HuH-7.5 (cell line): ENCODE results near the gene CANT1.
"Not testable (repeated sequence)": the region's sequence is repeated elsewhere in the genome, so short reads cannot be mapped to it uniquely, and the experiment has no call there.

Source experiments
- DNase-seq: peaks from one replicate; pipeline ENCODE4 v3.0.0; 2011; ENCODE audit warnings: low spot score

Gene CANT1

GRCh38 chr17:79027274-79027924 lies 17.8 kb upstream of the CANT1 start:
- no peak for DNase-seq

GRCh38 chr17:79026376-79027273 lies 17.1 kb upstream of the CANT1 start:
- DNase-seq: peak; percentile 57

- DNase-seq: no peak
These were observed 15.6 kb upstream of the CANT1 start for GRCh38 chr17:79024901-79025737.

DNA sequence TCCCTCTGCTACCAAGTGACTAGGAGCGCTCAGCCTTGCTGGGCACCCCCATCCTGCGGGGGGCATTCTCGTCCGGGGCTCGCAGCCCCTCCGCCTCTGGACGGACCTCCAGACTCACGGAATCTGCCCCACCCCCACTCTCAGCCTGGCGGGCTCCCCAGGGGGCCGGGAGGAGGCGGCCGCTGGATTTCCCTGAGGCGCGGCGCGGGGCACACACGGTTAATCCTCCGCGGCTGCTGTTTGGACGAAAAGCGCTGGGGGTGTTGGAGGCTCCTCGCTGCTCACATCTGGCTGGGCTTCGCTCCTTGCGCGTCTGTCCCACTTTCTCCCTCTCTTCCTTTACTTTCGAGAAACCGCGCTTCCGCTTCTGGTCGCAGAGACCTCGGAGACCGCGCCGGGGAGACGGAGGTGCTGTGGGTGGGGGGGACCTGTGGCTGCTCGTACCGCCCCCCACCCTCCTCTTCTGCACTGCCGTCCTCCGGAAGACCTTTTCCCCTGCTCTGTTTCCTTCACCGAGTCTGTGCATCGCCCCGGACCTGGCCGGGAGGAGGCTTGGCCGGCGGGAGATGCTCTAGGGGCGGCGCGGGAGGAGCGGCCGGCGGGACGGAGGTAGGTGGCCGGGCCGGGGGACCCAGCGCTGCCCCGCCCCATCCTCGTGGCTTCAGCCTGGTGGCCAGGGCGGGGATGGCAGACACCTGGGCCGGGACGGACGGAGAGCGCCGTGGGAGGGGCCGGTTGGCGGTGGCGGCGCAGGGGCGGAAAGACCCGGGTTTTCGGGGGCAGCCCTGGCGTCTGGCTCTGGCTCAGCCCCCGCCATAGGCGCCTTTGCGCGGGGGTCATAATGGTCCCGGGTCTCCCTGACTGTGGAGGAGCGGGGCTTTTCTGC lies 14.6 kb upstream of the CANT1 start, which contains the start of gene C1QTNF1:
Gene C1QTNF1, plus strand, starts transcription at position 284 of the 886 bp plus-strand sequence. CDS start 19,800 bp downstream, outside the sequence.
- DNase-seq: peak; percentile 51

DNA sequence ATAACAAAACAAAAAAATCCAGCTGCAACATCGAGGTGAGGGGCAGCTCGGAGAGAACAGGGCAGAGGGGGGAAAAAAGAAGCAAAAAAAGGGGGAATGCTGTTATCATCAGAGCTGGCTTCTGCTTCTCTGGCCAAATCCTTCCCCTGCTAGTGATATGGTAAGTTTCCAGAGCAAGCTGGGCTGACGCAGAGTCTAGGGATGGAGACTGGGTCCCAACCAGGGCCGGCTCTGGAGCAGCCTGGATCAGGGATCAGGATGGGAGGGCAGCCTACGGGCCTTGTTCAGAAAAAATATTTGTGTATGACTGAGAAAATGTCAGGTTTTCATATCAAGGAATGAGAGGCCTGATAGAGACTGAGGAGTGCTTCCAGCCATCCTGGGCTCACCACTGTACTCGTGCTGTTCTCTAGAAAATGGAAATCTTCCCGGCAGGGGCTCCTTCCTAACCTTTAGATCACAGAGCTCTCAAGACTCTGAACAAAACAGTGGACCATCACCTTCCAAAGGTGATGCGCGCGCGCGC lies 13.7 kb upstream of the CANT1 start:
- no peak for DNase-seq

- no peak for DNase-seq
These were observed 13.0 kb upstream of the CANT1 start for GRCh38 chr17:79022507-79022991.

GRCh38 chr17:79021929-79022328 lies 12.4 kb upstream of the CANT1 start:
- not testable (repeated sequence) for DNase-seq

GRCh38 chr17:79020631-79021301 lies 11.2 kb upstream of the CANT1 start:
- no peak for DNase-seq

DNA sequence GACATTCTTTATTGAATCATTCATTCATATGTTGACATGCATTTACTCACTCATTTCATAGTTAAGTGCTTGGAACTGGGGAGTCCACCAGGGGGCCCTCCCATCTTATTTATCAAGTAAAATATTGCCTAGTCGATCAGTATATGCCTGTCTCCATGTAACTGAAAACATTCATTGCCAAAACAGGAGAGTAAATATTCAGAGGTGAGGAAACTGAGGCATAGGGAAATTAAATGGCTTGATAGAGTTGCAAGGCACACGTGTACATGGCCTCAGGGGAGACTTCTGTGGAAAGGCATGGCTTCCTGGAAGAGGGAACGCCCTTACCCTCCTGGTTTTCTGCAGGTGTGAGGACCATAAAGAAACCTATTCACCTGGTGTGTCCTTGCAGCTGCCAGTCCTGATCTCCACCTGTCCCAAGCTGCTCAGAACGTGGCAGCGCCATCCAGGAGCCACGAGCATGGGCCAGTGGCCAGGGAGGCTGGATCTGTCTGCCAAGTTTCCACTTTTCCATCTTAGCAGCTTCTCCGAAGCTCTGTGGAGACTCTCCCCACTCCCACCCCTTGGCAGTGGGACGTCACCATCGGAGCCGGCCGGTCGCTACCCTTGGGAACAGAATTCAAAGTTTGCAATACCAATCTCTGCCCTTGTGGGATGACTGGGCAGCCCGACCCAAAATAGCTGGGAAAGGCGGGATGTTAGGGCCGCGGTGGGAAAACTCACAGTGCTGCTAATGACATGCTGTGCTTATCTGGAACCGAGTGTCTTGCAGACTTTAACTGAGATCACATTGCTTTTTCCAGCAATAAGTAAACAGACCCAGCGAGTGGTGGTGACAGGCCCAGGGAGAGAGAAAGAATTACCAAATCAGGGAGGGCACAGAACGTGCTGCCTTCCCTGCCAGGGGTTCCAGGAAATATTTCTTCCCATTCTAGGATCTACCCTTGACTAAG lies 10.3 kb upstream of the CANT1 start:
- DNase-seq: no peak

DNA sequence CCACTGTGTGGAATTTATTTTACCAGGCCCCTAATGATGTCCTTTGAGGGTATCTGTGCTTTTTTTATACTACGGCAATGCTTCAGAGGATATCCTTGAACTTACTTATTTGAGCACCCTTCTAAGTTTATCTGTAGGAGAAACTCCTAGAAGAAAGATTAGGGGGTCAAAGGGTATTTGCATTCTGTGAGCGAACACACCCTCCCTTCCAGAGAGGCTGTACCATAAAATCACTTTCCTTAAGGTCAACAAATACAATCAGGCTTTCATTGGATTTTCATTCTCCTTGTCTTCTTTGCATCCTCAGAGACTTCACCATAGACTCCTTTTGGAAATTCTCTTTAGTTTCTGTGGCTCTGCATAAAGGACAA lies 9.7 kb upstream of the CANT1 start:
- no peak for DNase-seq

GRCh38 chr17:79018370-79018695 lies 8.8 kb upstream of the CANT1 start:
- no peak for DNase-seq

DNA sequence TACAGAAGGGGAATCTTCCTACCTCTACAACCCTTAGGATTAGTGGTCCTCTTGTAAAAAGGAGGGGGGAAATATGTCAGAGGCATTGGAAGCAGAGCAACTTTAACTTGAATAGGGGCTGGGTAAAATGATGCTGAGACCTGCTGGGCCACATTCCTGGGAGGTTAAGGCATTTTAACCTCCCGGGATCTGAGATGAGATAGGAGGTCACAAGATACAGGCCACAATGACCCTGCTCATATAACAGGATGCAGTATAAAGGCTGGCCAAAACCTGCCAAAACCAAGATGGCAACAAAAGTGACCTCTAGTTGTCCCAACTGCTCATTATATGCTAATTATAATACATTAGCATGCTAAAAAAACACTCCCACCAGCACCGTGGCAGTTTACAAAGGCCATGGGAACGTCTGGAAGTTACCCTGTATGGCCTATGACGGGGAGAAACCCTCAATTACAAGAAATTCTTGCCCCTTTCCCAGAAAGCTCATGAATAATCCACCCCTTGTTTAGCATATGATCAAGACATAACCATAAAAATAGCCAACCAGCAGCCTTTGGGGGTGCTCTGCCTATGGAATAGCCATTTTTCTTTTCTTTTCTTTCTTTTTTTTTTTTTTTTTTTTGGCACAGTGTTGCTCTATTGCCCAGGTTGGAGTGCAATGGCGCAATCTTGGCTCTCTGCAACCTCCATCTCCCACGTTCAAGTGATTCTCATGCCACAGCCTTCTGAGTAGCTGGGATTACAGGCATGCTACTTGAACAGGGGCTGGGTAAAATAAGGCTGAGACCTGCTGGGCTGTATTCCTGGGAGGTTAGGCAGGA lies 8.2 kb upstream of the CANT1 start:
- DNase-seq: no peak

- DNase-seq: no peak
These were observed 4.7 kb upstream of the CANT1 start for GRCh38 chr17:79014158-79014758.

- no peak for DNase-seq
These were observed 3.1 kb upstream of the CANT1 start for GRCh38 chr17:79012563-79013134.

DNA sequence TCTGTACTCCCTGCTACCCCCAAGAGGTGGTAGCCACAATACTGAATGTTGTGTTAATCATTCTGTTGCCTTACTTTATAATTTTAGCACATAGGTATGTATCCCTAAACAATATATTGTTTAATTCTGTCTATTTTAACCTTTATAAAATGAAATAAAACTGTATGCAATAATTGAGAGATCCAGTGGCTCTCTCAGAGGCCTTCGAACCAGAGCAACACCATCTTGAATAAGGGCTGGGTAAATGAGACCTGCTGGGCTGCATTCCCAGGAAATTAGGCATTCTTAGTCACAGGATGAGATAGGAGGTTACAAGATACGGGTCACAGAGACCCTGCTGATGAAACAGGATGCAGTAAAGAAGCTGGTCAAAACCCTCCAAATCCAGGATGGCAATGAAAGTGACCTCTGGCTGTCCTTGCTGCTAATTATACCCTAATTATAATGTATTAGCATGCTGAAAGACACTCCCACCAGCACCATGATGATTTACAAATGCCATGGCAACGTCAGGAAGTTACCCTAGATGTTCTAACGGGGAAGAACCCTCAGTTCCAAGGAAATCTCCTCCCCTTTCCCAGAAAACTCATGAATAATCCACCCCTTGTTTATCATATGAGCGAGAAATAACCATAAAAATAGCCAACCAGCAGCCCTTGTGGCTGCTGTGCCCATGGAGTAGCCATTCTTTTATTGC lies 2.0 kb upstream of the CANT1 start:
- DNase-seq: no peak

GRCh38 chr17:79010304-79010646 lies 711 bp upstream of the CANT1 start:
- DNase-seq: no peak
